Breast epithelium (tissue), 3 donors: Measurements from ENCODE around the gene SOX13.

ENCODE experiments used
- POLR2A ChIP-seq: fragments of 450-650 bp; IDR thresholded peaks from one replicate; pipeline ENCODE4 v1.6.1; 2016; ENCODE audit warnings: antibody characterized with exemption, mild to moderate bottlenecking, moderate library complexity
- POLR2AphosphoS5 ChIP-seq, 3 donors: sonication (generic); formaldehyde crosslinking; IDR thresholded peaks; one replicate each; pipeline ENCODE4 v1.6.1; 2017; ENCODE audit warnings: antibody characterized with exemption in 3 of 3
- TF ChIP-seq, protein P1 (sequence below), 3 donors: fragments of 450-650 bp; IDR thresholded peaks; one replicate each; pipeline ENCODE4 v1.5.1; 2016 to 2017; ENCODE audit warnings: antibody characterized with exemption in 3 of 3, mild to moderate bottlenecking in 3 of 3, moderate library complexity in 3 of 3

DNA sequence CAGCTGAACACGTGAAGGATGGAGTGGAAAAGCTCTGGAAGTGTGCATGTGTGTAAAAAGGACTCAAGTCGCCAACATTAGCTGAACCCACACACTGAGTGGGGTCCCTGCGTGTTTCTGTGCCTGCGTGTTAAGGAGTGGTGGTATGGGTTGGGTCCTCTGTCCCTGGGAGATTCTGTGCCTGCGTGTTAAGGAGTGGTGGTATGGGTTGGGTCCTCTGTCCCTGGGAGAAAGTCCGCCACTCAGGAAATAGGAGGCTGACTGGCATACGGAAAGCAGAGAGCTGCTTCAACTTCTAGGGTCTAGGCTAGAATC is 7.0 kb upstream of the SOX13 start:
- TF ChIP-seq, protein P1, sequence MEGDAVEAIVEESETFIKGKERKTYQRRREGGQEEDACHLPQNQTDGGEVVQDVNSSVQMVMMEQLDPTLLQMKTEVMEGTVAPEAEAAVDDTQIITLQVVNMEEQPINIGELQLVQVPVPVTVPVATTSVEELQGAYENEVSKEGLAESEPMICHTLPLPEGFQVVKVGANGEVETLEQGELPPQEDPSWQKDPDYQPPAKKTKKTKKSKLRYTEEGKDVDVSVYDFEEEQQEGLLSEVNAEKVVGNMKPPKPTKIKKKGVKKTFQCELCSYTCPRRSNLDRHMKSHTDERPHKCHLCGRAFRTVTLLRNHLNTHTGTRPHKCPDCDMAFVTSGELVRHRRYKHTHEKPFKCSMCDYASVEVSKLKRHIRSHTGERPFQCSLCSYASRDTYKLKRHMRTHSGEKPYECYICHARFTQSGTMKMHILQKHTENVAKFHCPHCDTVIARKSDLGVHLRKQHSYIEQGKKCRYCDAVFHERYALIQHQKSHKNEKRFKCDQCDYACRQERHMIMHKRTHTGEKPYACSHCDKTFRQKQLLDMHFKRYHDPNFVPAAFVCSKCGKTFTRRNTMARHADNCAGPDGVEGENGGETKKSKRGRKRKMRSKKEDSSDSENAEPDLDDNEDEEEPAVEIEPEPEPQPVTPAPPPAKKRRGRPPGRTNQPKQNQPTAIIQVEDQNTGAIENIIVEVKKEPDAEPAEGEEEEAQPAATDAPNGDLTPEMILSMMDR (IDR thresholded peaks at IDR 0.05): no peak
- TF ChIP-seq POLR2A: no peak
- no peak for TF ChIP-seq POLR2AphosphoS5 (IDR thresholded peaks at IDR 0.05)
